ENCODE data around the gene UGT1A4.

GRCh38 chr2:233791883-233792329 lies 73.4 kb downstream of the UGT1A4 start:
- TF ChIP-seq TAF1 (IDR thresholded peaks at IDR 0.05; ENCODE audit: borderline replicate concordance, insufficient read depth, low read length) (no peak), REST (IDR thresholded peaks at IDR 0.05; ENCODE audit: insufficient read depth in 1 of 2, low read depth in 2 of 2, low read length in 2 of 2) (no peak), POLR2AphosphoS5 (IDR thresholded peaks at IDR 0.05; ENCODE audit: low read depth, low read length) (no peak), SIN3A (IDR thresholded peaks at IDR 0.05; ENCODE audit: borderline replicate concordance, insufficient read depth, low read length) (no peak)

Data from PFSK-1 (cell line).